Stimulated activated CD8-positive, alpha-beta memory T cell treated with anti-CD3 and anti-CD28 coated beads, Interleukin-2, amount 100 ng/mL, for 1 hour (primary cell): Measurements from ENCODE around the gene CARD11.

Experiments used
- DNase-seq, 2 donors: peaks; one replicate each; pipeline ENCODE4 v3.0.0-alpha.2; 2020; ENCODE audit warnings: low read depth in 2 of 2

CARD11 gene

GRCh38 chr7:2940466-2940865 is 103.2 kb downstream of the CARD11 start:
- no peak for DNase-seq

GRCh38 chr7:2939193-2939885 is 104.3 kb downstream of the CARD11 start:
- DNase-seq: no peak

- no peak for DNase-seq
These were observed 105.0 kb downstream of the CARD11 start for GRCh38 chr7:2938514-2939192.

GRCh38 chr7:2937701-2938513 is 105.8 kb downstream of the CARD11 start:
- DNase-seq: no peak

GRCh38 chr7:2936891-2937580 is 106.6 kb downstream of the CARD11 start:
- DNase-seq: no peak

GRCh38 chr7:2936301-2936700 is 107.4 kb downstream of the CARD11 start:
- no peak for DNase-seq

- DNase-seq: no peak
These were observed 108.5 kb downstream of the CARD11 start for GRCh38 chr7:2934984-2935740.

- no peak for DNase-seq
These were observed 109.4 kb downstream of the CARD11 start for GRCh38 chr7:2934211-2934731.

- no peak for DNase-seq
These were observed 111.0 kb downstream of the CARD11 start for GRCh38 chr7:2932402-2933251.

- no peak for DNase-seq
These were observed 112.6 kb downstream of the CARD11 start for GRCh38 chr7:2931034-2931415.

- DNase-seq: no peak
These were observed 113.2 kb downstream of the CARD11 start for GRCh38 chr7:2930310-2931033.

- DNase-seq: no peak
These were observed 114.1 kb downstream of the CARD11 start for GRCh38 chr7:2929321-2930201.

GRCh38 chr7:2928613-2929311 is 114.9 kb downstream of the CARD11 start:
- DNase-seq: no peak

- DNase-seq: no peak
These were observed 115.4 kb downstream of the CARD11 start for GRCh38 chr7:2928256-2928612.

GRCh38 chr7:2927592-2927991 is 116.1 kb downstream of the CARD11 start:
- DNase-seq: no peak

- no peak for DNase-seq
These were observed 116.7 kb downstream of the CARD11 start for GRCh38 chr7:2926896-2927405.

- no peak for DNase-seq
These were observed 117.4 kb downstream of the CARD11 start for GRCh38 chr7:2926120-2926895.
